Measurements from ENCODE around the gene PTPN21. TPM values are rescaled to one million over a fixed set of nuclear protein-coding genes. Genes with fewer than 3 reads are reported as not detected.

PTPN21 gene
- total and polyA plus RNA-seq, 9 of the 15 experiments (the other 6 are each of a cell fraction or from before 2014, with no cell fraction given) = 0.06 to 1.9 (median 0.94) TPM

GRCh38 chr14:88599761-88600439 lies 45.1 kb upstream of the PTPN21 start:
- H3K79me2 ChIP-seq (ENCODE audit: control insufficient read depth, insufficient read depth, low read length) = no peaks in the 10 kb centered on the region
- H3K4me2 ChIP-seq (ENCODE audit: insufficient read depth, low read length) = no peak overlapping the region
- DNase-seq (ENCODE audit: extremely low read depth in 1 of 4, low spot score in 3 of 4) = no peak
- H3K9ac ChIP-seq (ENCODE audit: insufficient read depth in 1 of 2, low read depth in 2 of 2, low read length in 2 of 2) = no peak overlapping the region
- FAIRE-seq = no peak
- TF ChIP-seq NFYB (IDR thresholded peaks at IDR 0.05; ENCODE audit: extremely low read depth, insufficient read length) = no peak
- TF ChIP-seq ZNF384 (IDR thresholded peaks at IDR 0.05; ENCODE audit: low read depth, low read length) = no peak
- no peak for TF ChIP-seq SMAD2 (IDR thresholded peaks at IDR 0.05; ENCODE audit: low read depth, low read length)
- TF ChIP-seq ARID3A (IDR thresholded peaks at IDR 0.05; ENCODE audit: borderline replicate concordance, low read depth, low read length) = no peak
- no peak for TF ChIP-seq ZSCAN29 (IDR thresholded peaks at IDR 0.05)
- no peak for TF ChIP-seq PHF20 (IDR thresholded peaks at IDR 0.05; ENCODE audit: partially characterized antibody)
- TF ChIP-seq PHTF2 (CRISPR knock-in tag; IDR thresholded peaks at IDR 0.05) = no peak
- no peak for TF ChIP-seq WHSC1 (IDR thresholded peaks at IDR 0.05; ENCODE audit: low read length)
- TF ChIP-seq HES1 (IDR thresholded peaks at IDR 0.05; ENCODE audit: low read depth) = no peak
- TF ChIP-seq TSC22D4 (tag; IDR thresholded peaks at IDR 0.05) = no peak
- TF ChIP-seq CCNT2 (IDR thresholded peaks at IDR 0.05; ENCODE audit: borderline replicate concordance, extremely low read depth, insufficient read length, low read depth, low read length) = no peak
- no peak for TF ChIP-seq ZNF717 (CRISPR knock-in tag; IDR thresholded peaks at IDR 0.05)
- no peak for TF ChIP-seq TAF1 (IDR thresholded peaks at IDR 0.05; ENCODE audit: control insufficient read depth, extremely low read depth, insufficient read depth, low read length, severe bottlenecking)
- TF ChIP-seq PRMT5 (CRISPR knock-in tag; IDR thresholded peaks at IDR 0.05) = no peak
- no peak for TF ChIP-seq ZNF766 (CRISPR knock-in tag; conservative IDR thresholded peaks at IDR 0.05)
- TF ChIP-seq, protein P1, sequence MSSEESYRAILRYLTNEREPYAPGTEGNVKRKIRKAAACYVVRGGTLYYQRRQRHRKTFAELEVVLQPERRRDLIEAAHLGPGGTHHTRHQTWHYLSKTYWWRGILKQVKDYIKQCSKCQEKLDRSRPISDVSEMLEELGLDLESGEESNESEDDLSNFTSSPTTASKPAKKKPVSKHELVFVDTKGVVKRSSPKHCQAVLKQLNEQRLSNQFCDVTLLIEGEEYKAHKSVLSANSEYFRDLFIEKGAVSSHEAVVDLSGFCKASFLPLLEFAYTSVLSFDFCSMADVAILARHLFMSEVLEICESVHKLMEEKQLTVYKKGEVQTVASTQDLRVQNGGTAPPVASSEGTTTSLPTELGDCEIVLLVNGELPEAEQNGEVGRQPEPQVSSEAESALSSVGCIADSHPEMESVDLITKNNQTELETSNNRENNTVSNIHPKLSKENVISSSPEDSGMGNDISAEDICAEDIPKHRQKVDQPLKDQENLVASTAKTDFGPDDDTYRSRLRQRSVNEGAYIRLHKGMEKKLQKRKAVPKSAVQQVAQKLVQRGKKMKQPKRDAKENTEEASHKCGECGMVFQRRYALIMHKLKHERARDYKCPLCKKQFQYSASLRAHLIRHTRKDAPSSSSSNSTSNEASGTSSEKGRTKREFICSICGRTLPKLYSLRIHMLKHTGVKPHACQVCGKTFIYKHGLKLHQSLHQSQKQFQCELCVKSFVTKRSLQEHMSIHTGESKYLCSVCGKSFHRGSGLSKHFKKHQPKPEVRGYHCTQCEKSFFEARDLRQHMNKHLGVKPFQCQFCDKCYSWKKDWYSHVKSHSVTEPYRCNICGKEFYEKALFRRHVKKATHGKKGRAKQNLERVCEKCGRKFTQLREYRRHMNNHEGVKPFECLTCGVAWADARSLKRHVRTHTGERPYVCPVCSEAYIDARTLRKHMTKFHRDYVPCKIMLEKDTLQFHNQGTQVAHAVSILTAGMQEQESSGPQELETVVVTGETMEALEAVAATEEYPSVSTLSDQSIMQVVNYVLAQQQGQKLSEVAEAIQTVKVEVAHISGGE (CRISPR knock-in tag; IDR thresholded peaks at IDR 0.05) = no peak
- intact Hi-C loops (cut with micrococcal nuclease) (no loop called here), in situ Hi-C loops (cut with MboI) (no loop called here)
- ChIA-PET CTCF (ENCODE audit: low intra/inter-chr PET ratio) (no interaction called here), POLR2A (no interaction called here)
- 89% methylated on average over 10 of the region's 10 CpGs for WGBS (ENCODE audit: insufficient coverage, low coverage, missing lambda C conversion rate)
- no peak for ATAC-seq
- H3K27me3 ChIP-seq (ENCODE audit: control insufficient read depth in 2 of 2, insufficient read depth in 2 of 2, low read length in 2 of 2) = no peaks in the 10 kb centered on the region
- no peaks in the 10 kb centered on the region for H3K9me3 ChIP-seq (replicated peaks; ENCODE audit: control insufficient read depth, insufficient read depth, low read depth, low read length)
- no peaks in the 10 kb centered on the region for H3K4me1 ChIP-seq (replicated peaks in 1 of 2; ENCODE audit: control insufficient read depth in 2 of 2, insufficient read depth in 2 of 2, low read length in 2 of 2)
- no peak overlapping the region for H3K27ac ChIP-seq (ENCODE audit: extremely low read depth, low read depth, low read length)
- no peaks in the 10 kb centered on the region for H4K20me1 ChIP-seq (replicated peaks; ENCODE audit: control insufficient read depth, insufficient read depth, low read length)
- no peaks in the 10 kb centered on the region for H3K9me1 ChIP-seq (ENCODE audit: control insufficient read depth, insufficient read depth, low read length)
- H2AFZ ChIP-seq (ENCODE audit: low read depth, low read length) = no peak overlapping the region
- H3K4me3 ChIP-seq = no peak overlapping the region
- no TSS peak for BruUV-seq (replicated peaks)
- peaks cover 79% of the 10 kb centered on the region for H3K36me3 ChIP-seq (ENCODE audit: control insufficient read depth, insufficient read depth, low read length)
